BJ (cell line): Measurements from ENCODE around the gene CACNA1C. TPM values are rescaled to one million over a fixed set of nuclear protein-coding genes. Genes with fewer than 3 reads are reported as not detected.
"Not testable (repeated sequence)": the region's sequence is repeated elsewhere in the genome, so short reads cannot be mapped to it uniquely, and the experiment has no call there.

Experiments used
- CTCF ChIA-PET: fragments of 350-600 bp; formaldehyde crosslinking; extraction: SDS; loops from one replicate; lab custom pipeline; 2021; ENCODE audit warnings: antibody characterized with exemption, inconsistent platforms; lab: Yijun Ruan, JAX
- POLR2A ChIA-PET: fragments of 300-600 bp; sonication (Branson Sonifier 250); formaldehyde crosslinking; extraction: SDS; loops from one replicate; lab custom pipeline; 2021; ENCODE audit warnings: antibody characterized with exemption; lab: Charles Lee
- DNase-seq: peaks from one replicate; pipeline ENCODE4 v3.0.0-alpha.2; 2011; ENCODE audit warnings: low read depth
- H3K27me3 ChIP-seq: 2 replicates; pipeline ENCODE4 v1.6.0; 2011; ENCODE audit warnings: low read length; ENCODE audit not compliant: control insufficient read depth, insufficient read depth
- H3K36me3 ChIP-seq: 2 replicates; pipeline ENCODE4 v1.5.1; 2011; ENCODE audit warnings: low read length; ENCODE audit not compliant: control insufficient read depth, insufficient read depth
- H3K4me3 ChIP-seq: 2 replicates; pipeline ENCODE4 v1.5.1; 2011; ENCODE audit warnings: low read depth, mild to moderate bottlenecking, control low read depth, low read length
- polyA plus RNA-seq: library from polyadenylated mRNA; depleted of rRNA; stranded (reverse); fragments of >200 nt; gene quantifications from 2 replicates; pipeline ENCODE4 v1.2.3, GENCODE V29; 2011
- TF ChIP-seq, protein P1 (sequence below): IDR thresholded peaks from 2 replicates; pipeline ENCODE4 v1.5.1; 2011; ENCODE audit warnings: low read depth, mild to moderate bottlenecking, control low read depth, inconsistent platforms, low read length, moderate library complexity; ENCODE audit not compliant: insufficient read depth

Gene CACNA1C
- polyA plus RNA-seq, 1 experiment, result 14.7 TPM

DNA sequence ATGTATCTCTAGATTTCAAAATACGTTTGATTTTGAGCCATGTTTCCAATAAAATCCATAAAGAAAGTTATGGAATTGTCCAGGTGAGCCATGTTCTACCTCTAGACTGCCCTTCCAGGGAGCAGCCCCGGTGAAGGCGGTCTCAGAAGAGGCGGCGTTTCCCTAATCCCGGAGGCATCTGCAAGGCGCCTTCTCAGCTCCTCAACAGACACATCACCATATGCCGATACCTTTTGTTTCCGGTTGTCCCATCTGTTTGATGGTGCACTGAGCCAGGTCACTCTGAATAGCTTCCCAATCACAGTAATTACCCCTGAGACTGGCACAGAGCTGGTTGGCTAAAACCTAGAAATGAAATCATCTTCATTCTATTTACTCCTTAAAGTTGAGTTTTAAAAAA lies 436.5 kb downstream of the CACNA1C start:
- no peak for DNase-seq
- H3K36me3 ChIP-seq, result peaks cover 12% of the 10 kb centered on the region
- CTCF ChIA-PET, result no interaction called here
- POLR2A ChIA-PET, result no interaction called here
- H3K4me3 ChIP-seq, result no peak overlapping the region
- H3K27me3 ChIP-seq, result no peaks in the 10 kb centered on the region
- TF ChIP-seq, protein P1, sequence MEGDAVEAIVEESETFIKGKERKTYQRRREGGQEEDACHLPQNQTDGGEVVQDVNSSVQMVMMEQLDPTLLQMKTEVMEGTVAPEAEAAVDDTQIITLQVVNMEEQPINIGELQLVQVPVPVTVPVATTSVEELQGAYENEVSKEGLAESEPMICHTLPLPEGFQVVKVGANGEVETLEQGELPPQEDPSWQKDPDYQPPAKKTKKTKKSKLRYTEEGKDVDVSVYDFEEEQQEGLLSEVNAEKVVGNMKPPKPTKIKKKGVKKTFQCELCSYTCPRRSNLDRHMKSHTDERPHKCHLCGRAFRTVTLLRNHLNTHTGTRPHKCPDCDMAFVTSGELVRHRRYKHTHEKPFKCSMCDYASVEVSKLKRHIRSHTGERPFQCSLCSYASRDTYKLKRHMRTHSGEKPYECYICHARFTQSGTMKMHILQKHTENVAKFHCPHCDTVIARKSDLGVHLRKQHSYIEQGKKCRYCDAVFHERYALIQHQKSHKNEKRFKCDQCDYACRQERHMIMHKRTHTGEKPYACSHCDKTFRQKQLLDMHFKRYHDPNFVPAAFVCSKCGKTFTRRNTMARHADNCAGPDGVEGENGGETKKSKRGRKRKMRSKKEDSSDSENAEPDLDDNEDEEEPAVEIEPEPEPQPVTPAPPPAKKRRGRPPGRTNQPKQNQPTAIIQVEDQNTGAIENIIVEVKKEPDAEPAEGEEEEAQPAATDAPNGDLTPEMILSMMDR, result no peak

- CTCF ChIA-PET, result no interaction called here
- POLR2A ChIA-PET, result no interaction called here
- Histone ChIP-seq H3K27me3 (no peaks in the 10 kb centered on the region), H3K4me3 (no peak overlapping the region), H3K36me3 (peaks cover 10% of the 10 kb centered on the region)
- TF ChIP-seq, protein P1, result no peak
- no peak for DNase-seq
Observed at GRCh38 chr12:2490831-2491230, 438.0 kb downstream of the CACNA1C start.

DNA sequence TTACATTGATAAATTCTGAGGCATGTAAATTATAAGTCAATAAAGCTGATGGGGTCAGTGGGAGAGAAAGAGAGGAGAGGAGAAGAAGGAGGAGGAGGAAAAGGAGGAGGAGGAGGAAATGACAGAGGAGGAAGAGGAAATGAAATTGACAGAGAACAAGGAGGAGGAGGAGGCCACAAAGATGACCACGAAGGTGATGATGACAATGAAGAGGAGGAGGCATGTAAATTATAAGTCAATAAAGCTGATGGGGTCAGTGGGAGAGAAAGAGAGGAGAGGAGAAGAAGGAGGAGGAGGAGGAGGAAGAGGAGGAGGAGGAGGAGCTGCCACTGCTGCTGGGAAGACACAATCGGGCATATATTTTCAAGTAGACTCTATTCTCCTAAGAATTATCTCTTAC lies 438.6 kb downstream of the CACNA1C start:
- CTCF ChIA-PET, result interaction anchor here (0.6 kb wide), 1 partner anchor 15 kb away, joined by 3 read pairs; no protein-coding TSS in a partner anchor
- POLR2A ChIA-PET, DNase-seq, H3K36me3 ChIP-seq, H3K4me3 ChIP-seq, H3K27me3 ChIP-seq: not testable (repeated sequence)

DNA sequence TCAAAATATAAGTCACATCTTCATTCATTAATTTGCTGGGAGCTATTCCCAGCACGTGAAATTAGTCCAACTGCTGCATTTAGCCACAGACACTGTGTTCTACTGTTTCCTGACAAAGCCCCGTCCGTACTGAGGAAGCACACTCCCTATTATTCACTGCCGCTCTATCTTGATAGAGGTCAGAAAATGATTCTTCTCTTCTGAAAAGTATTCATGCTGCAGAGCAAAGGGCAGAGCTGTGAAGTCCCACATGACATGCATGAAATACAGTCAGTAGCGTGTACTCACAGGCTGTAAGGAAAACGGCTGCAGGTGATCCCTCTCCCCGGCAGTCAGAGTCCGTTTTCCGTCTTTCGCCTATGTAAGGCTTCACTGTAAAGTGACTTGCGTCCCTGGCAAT lies 439.4 kb downstream of the CACNA1C start:
- no peak for DNase-seq
- Histone ChIP-seq H3K4me3 (no peak overlapping the region), H3K36me3 (peaks cover 6% of the 10 kb centered on the region), H3K27me3 (no peaks in the 10 kb centered on the region)
- ChIA-PET POLR2A (no interaction called here), CTCF (no interaction called here)
- TF ChIP-seq, protein P1, result no peak

GRCh38 chr12:2493086-2493485 lies 440.3 kb downstream of the CACNA1C start:
- TF ChIP-seq, protein P1, result no peak
- ChIA-PET POLR2A (no interaction called here), CTCF (interaction anchor here (0.7 kb wide), 1 partner anchor 22 kb away, joined by 3 read pairs; no protein-coding TSS in a partner anchor)

More at GRCh38 chr12:2493086-2493485, 440.3 kb downstream of the CACNA1C start:
- Histone ChIP-seq H3K4me3 (no peak overlapping the region), H3K36me3 (peaks cover 5% of the 10 kb centered on the region), H3K27me3 (no peaks in the 10 kb centered on the region)
- no peak for DNase-seq
